Neural cell (in vitro differentiated cells): ENCODE results near the gene RNF157. TPM values are rescaled to one million over a fixed set of nuclear protein-coding genes. Genes with fewer than 3 reads are reported as not detected.

ENCODE experiments used
- H2AFZ ChIP-seq: fragments of 200-600, 300-800 bp; sonication (generic), shearing (Covaris generic); 2 replicates; pipeline ENCODE4 v1.6.0; 2014; ENCODE audit warnings: low read depth, mild to moderate bottlenecking, antibody characterized with exemption, low read length, moderate library complexity
- H3F3A ChIP-seq: fragments of 200-600 bp; shearing (Covaris generic); 2 replicates; pipeline ENCODE4 v1.6.1; 2016; ENCODE audit warnings: mild to moderate bottlenecking, moderate library complexity, mixed read lengths, antibody characterized with exemption, low read length; ENCODE audit not compliant: insufficient read depth, poor library complexity, severe bottlenecking
- H3K27ac ChIP-seq: fragments of 200-600, 300-800 bp; sonication (generic), shearing (Covaris generic); 2 replicates; pipeline ENCODE4 v1.5.1; 2014; ENCODE audit warnings: mild to moderate bottlenecking, low read length, moderate library complexity
- H3K27me3 ChIP-seq: fragments of 300-800, 200-600 bp; sonication (generic), shearing (Covaris generic); 2 replicates; pipeline ENCODE4 v1.6.0; 2014; ENCODE audit warnings: mild to moderate bottlenecking, low read depth, low read length, moderate library complexity; ENCODE audit not compliant: insufficient read depth
- H3K36me3 ChIP-seq: fragments of 300-800, 200-600 bp; sonication (generic), shearing (Covaris generic); 2 replicates; pipeline ENCODE4 v1.5.1; 2014; ENCODE audit warnings: mild to moderate bottlenecking, antibody characterized with exemption, low read length, moderate library complexity; ENCODE audit not compliant: insufficient read depth
- H3K4me2 ChIP-seq: fragments of 300-800, 200-600 bp; sonication (generic), shearing (Covaris generic); 2 replicates; pipeline ENCODE4 v1.6.0; 2014; ENCODE audit warnings: mild to moderate bottlenecking, low read length
- H3K4me3 ChIP-seq: fragments of 300-800, 200-600 bp; sonication (generic), shearing (Covaris generic); 2 replicates; pipeline ENCODE4 v1.5.1; 2014; ENCODE audit warnings: mild to moderate bottlenecking, low read length, moderate library complexity
- H3K79me2 ChIP-seq: fragments of 200-600 bp; shearing (Covaris generic); replicated peaks from 2 replicates; pipeline ENCODE4 v1.6.0; 2014; ENCODE audit warnings: mild to moderate bottlenecking, low read length, moderate library complexity; ENCODE audit not compliant: insufficient read depth
- H3K9ac ChIP-seq: fragments of 300-800, 200-600 bp; sonication (generic), shearing (Covaris generic); 2 replicates; pipeline ENCODE4 v1.6.1; 2016; ENCODE audit warnings: mild to moderate bottlenecking, low read length, mixed read lengths
- H3K9me2 ChIP-seq: fragments of 200-600 bp; shearing (Covaris generic); 2 replicates; pipeline ENCODE4 v1.6.1; 2016; ENCODE audit warnings: mild to moderate bottlenecking, low read length, mixed read lengths; ENCODE audit not compliant: insufficient read depth
- H3K9me3 ChIP-seq: fragments of 200-600, 300-800 bp; sonication (generic), shearing (Covaris generic); 2 replicates; pipeline ENCODE4 v1.6.1; 2016; ENCODE audit warnings: mild to moderate bottlenecking, mixed run types, low read length, moderate library complexity, mixed read lengths
- H4K20me1 ChIP-seq: fragments of 200-600 bp; shearing (Covaris generic); 2 replicates; pipeline ENCODE4 v1.6.1; 2016; ENCODE audit warnings: mild to moderate bottlenecking, mixed run types; ENCODE audit not compliant: insufficient read depth
- CTCF ChIP-seq: fragments of 450-650 bp; IDR thresholded peaks from 2 replicates; pipeline ENCODE4 v1.5.1; 2014; ENCODE audit warnings: antibody characterized with exemption, mild to moderate bottlenecking, moderate library complexity; ENCODE audit not compliant: poor library complexity, severe bottlenecking
- EP300 ChIP-seq: fragments of 450-650 bp; conservative IDR thresholded peaks from 2 replicates; pipeline ENCODE4 v1.6.1; 2014; ENCODE audit warnings: antibody characterized with exemption, mild to moderate bottlenecking, moderate library complexity; ENCODE audit not compliant: poor library complexity, severe bottlenecking
- EZH2 ChIP-seq: fragments of 200-600, 300-800 bp; shearing (Covaris generic), sonication (generic); IDR thresholded peaks from 2 replicates; pipeline ENCODE4 v1.6.1; 2014; ENCODE audit warnings: antibody characterized with exemption, low read length, borderline replicate concordance, mild to moderate bottlenecking; ENCODE audit not compliant: insufficient read depth, poor library complexity, severe bottlenecking
- MXI1 ChIP-seq: fragments of 450-650 bp; conservative IDR thresholded peaks from 2 replicates; pipeline ENCODE4 v1.6.1; 2014; ENCODE audit warnings: antibody characterized with exemption, mild to moderate bottlenecking; ENCODE audit not compliant: poor library complexity, severe bottlenecking
- RAD21 ChIP-seq: fragments of 450-650 bp; conservative IDR thresholded peaks from 2 replicates; pipeline ENCODE4 v1.6.1; 2014; ENCODE audit warnings: antibody characterized with exemption, mild to moderate bottlenecking, moderate library complexity
- REST ChIP-seq: IDR thresholded peaks from 2 replicates; pipeline ENCODE4 v1.6.1; 2012; ENCODE audit warnings: borderline replicate concordance
- SMC3 ChIP-seq: fragments of 450-650 bp; conservative IDR thresholded peaks from 2 replicates; pipeline ENCODE4 v1.6.1; 2014; ENCODE audit warnings: antibody characterized with exemption, mild to moderate bottlenecking, moderate library complexity; ENCODE audit not compliant: poor library complexity
- TAF1 ChIP-seq: IDR thresholded peaks from 2 replicates; pipeline ENCODE4 v1.6.1; 2012; ENCODE audit warnings: low read depth
- polyA plus RNA-seq: library from polyadenylated mRNA; depleted of rRNA; stranded (reverse); fragments of >200 nt; gene quantifications from 2 replicates; pipeline ENCODE4 v1.2.3, GENCODE V29; 2014

The RNF157 gene
- polyA plus RNA-seq, 1 donor from 2014 or later = 15.9 TPM

GRCh38 chr17:76273445-76274111 lies 33.3 kb upstream of the RNF157 start:
- Histone ChIP-seq H3K4me2 (no peak overlapping the region), H4K20me1 (no peaks in the 10 kb centered on the region), H3K27ac (no peak overlapping the region), H3K27me3 (no peaks in the 10 kb centered on the region), H3K4me3 (no peak overlapping the region), H3K79me2 (no peaks in the 10 kb centered on the region), H3F3A (no peaks in the 10 kb centered on the region), H2AFZ (no peak overlapping the region), H3K9me3 (no peaks in the 10 kb centered on the region), H3K9ac (no peak overlapping the region), H3K36me3 (no peaks in the 10 kb centered on the region), H3K9me2 (no peaks in the 10 kb centered on the region)
- no peak for TF ChIP-seq TAF1
- TF ChIP-seq RAD21 = no peak
- TF ChIP-seq REST = no peak
- TF ChIP-seq EZH2 = no peak

GRCh38 chr17:76272541-76273444 lies 32.5 kb upstream of the RNF157 start:
- H3K9me2 ChIP-seq = no peaks in the 10 kb centered on the region
- no peaks in the 10 kb centered on the region for H3K9me3 ChIP-seq
- peaks cover 5% of the 10 kb centered on the region for H3K79me2 ChIP-seq
- no peak overlapping the region for H3K27ac ChIP-seq
- no peak overlapping the region for H2AFZ ChIP-seq
- H4K20me1 ChIP-seq = no peaks in the 10 kb centered on the region
- H3K4me3 ChIP-seq = no peak overlapping the region
- no peak for TF ChIP-seq REST
- no peak for TF ChIP-seq EP300
- no peak for TF ChIP-seq CTCF
- no peak for TF ChIP-seq MXI1
- TF ChIP-seq SMC3 = no peak
- H3K9ac ChIP-seq = no peak overlapping the region
- H3K4me2 ChIP-seq = no peak overlapping the region
- no peaks in the 10 kb centered on the region for H3K27me3 ChIP-seq
- H3F3A ChIP-seq = no peaks in the 10 kb centered on the region
- H3K36me3 ChIP-seq = no peaks in the 10 kb centered on the region
